GM23338 (cell line): Measurements from ENCODE around the gene EIF3F. TPM values are rescaled to one million over a fixed set of nuclear protein-coding genes. Genes with fewer than 3 reads are reported as not detected.

Source experiments
- ATAC-seq: fragments of 200-7000 bp; cut with Tn5 transposase; 3 replicates; pipeline ENCODE4 v1.9.1; 2020
- DNase-seq: peaks from one replicate; pipeline ENCODE4 v3.0.0-alpha.2; 2015; ENCODE audit warnings: low spot score
- H2AFZ ChIP-seq: fragments of 200-600 bp; sonication (generic); 2 replicates; pipeline ENCODE4 v1.8.0; 2016; ENCODE audit warnings: antibody characterized with exemption, mild to moderate bottlenecking, moderate library complexity
- H3F3A ChIP-seq: fragments of 200-600 bp; sonication (generic); replicated peaks from 2 replicates; pipeline ENCODE4 v1.8.0; 2017; ENCODE audit warnings: antibody characterized with exemption, mixed run types, low read depth
- H3K27ac ChIP-seq: fragments of 200-600 bp; sonication (generic); 2 replicates; pipeline ENCODE4 v1.6.1; 2016; ENCODE audit warnings: low read depth
- H3K27me3 ChIP-seq: fragments of 200-600 bp; sonication (generic); 2 replicates; pipeline ENCODE4 v1.8.0; 2016; ENCODE audit warnings: mild to moderate bottlenecking, mixed run types, moderate library complexity; ENCODE audit not compliant: insufficient read depth
- H3K36me3 ChIP-seq: fragments of 200-600 bp; sonication (generic); 2 replicates; pipeline ENCODE4 v1.8.0; 2016; ENCODE audit warnings: mild to moderate bottlenecking; ENCODE audit not compliant: insufficient read depth
- H3K4me1 ChIP-seq: fragments of 200-600 bp; sonication (generic); 2 replicates; pipeline ENCODE4 v1.8.0; 2016; ENCODE audit warnings: mild to moderate bottlenecking, moderate library complexity; ENCODE audit not compliant: insufficient read depth
- H3K4me2 ChIP-seq: fragments of 200-600 bp; sonication (generic); 2 replicates; pipeline ENCODE4 v1.7.1; 2017; ENCODE audit warnings: mixed run types
- H3K4me3 ChIP-seq: fragments of 200-600 bp; sonication (generic); 2 replicates; pipeline ENCODE4 v1.6.1; 2016; ENCODE audit warnings: mixed run types
- H3K79me2 ChIP-seq: fragments of 200-600 bp; sonication (generic); replicated peaks from 2 replicates; pipeline ENCODE4 v1.8.0; 2017; ENCODE audit warnings: mild to moderate bottlenecking; ENCODE audit not compliant: insufficient read depth
- H3K9me2 ChIP-seq: fragments of 200-600 bp; sonication (generic); 2 replicates; pipeline ENCODE4 v1.8.0; 2017; ENCODE audit not compliant: insufficient read depth
- H4K20me1 ChIP-seq: fragments of 200-600 bp; sonication (generic); replicated peaks from 2 replicates; pipeline ENCODE4 v1.8.0; 2017; ENCODE audit warnings: mild to moderate bottlenecking; ENCODE audit not compliant: insufficient read depth
- H3K27ac Mint-ChIP-seq: 2 replicates; pipeline ENCODE4 v1.8.0; 2020; ENCODE audit warnings: inconsistent platforms, mild to moderate bottlenecking, moderate library complexity, mixed read lengths
- H3K27me3 Mint-ChIP-seq: 3 replicates; pipeline ENCODE4 v1.8.0; 2022; ENCODE audit warnings: low read depth, mild to moderate bottlenecking, moderate library complexity, mixed read lengths, inconsistent platforms; ENCODE audit not compliant: insufficient read depth, poor library complexity
- H3K36me3 Mint-ChIP-seq: 3 replicates; pipeline ENCODE4 v1.8.0; 2021; ENCODE audit warnings: low read depth, mild to moderate bottlenecking, inconsistent platforms, moderate library complexity, mixed read lengths
- H3K4me1 Mint-ChIP-seq: 3 replicates; pipeline ENCODE4 v1.8.0; 2020; ENCODE audit warnings: mild to moderate bottlenecking, inconsistent platforms, mixed read lengths
- H3K4me3 Mint-ChIP-seq: 3 replicates; pipeline ENCODE4 v1.8.0; 2021; ENCODE audit warnings: moderate library complexity, mild to moderate bottlenecking, inconsistent platforms, mixed read lengths
- H3K9me3 Mint-ChIP-seq: 3 replicates; pipeline ENCODE4 v1.8.0; 2020; ENCODE audit warnings: moderate library complexity, mild to moderate bottlenecking, inconsistent platforms, mixed read lengths
- CREB1 ChIP-seq: fragments of 250-450 bp; sonication (Bioruptor Pico); IDR thresholded peaks from 2 replicates; pipeline ENCODE4 v1.5.0; 2020; ENCODE audit warnings: low read depth, mild to moderate bottlenecking, moderate library complexity
- CTCF ChIP-seq, 2 experiments: fragments of 200-600 bp in 1 of 2; sonication (generic) in 1 of 2; conservative IDR thresholded peaks; 2 replicates each; pipeline versions ENCODE4 v1.5.1 to v1.6.1; 2016 to 2017; ENCODE audit warnings: antibody characterized with exemption in 2 of 2, low read depth in 2 of 2, mild to moderate bottlenecking in 2 of 2, moderate library complexity in 1 of 2
- EZH2 ChIP-seq: fragments of 200-600 bp; sonication (generic); IDR thresholded peaks from one replicate; pipeline ENCODE4 v1.8.0; 2017; ENCODE audit warnings: antibody characterized with exemption, mild to moderate bottlenecking, low read depth; ENCODE audit not compliant: unreplicated experiment
- REST ChIP-seq: IDR thresholded peaks from one replicate; pipeline ENCODE4 v1.6.1; 2018; ENCODE audit warnings: antibody characterized with exemption; ENCODE audit not compliant: unreplicated experiment
- STAT1 ChIP-seq: IDR thresholded peaks from one replicate; pipeline ENCODE4 v1.6.1; 2016; ENCODE audit warnings: antibody characterized with exemption; ENCODE audit not compliant: unreplicated experiment
- ZNF114 ChIP-seq: fragments of 250-450 bp; sonication (Bioruptor Pico); IDR thresholded peaks from 2 replicates; pipeline ENCODE4 v1.5.0; 2020; ENCODE audit warnings: mild to moderate bottlenecking, moderate library complexity
- ZNF331 ChIP-seq: fragments of 250-450 bp; sonication (Bioruptor Pico); IDR thresholded peaks from 2 replicates; pipeline ENCODE4 v1.5.0; 2020; ENCODE audit warnings: low read depth, mild to moderate bottlenecking, moderate library complexity
- ZNF462 ChIP-seq: fragments of 250-450 bp; sonication (Bioruptor Pico); IDR thresholded peaks from 2 replicates; pipeline ENCODE4 v1.5.0; 2020; ENCODE audit warnings: mild to moderate bottlenecking, moderate library complexity
- polyA plus RNA-seq: library from polyadenylated mRNA; unstranded; fragments of >200 nt; fragmentation: Nextera tagmentation; extraction: Ambion mirVana; gene quantifications from 2 replicates; pipeline ENCODE4 v1.2.1, GENCODE V29; 2016
- total RNA-seq: library from RNA; depleted of rRNA; stranded (reverse); fragments of >200 nt; shearing (Covaris generic); gene quantifications from 2 replicates; pipeline ENCODE4 v1.2.3, GENCODE V29; 2014

Gene EIF3F
- total and polyA plus RNA-seq, 2 experiments from 2014 or later = 237 to 555 TPM

- no peak for TF ChIP-seq ZNF462 (CRISPR knock-in tag)
- TF ChIP-seq CREB1 (CRISPR knock-in tag) = no peak
- no peak for TF ChIP-seq EZH2
- no peak for TF ChIP-seq ZNF331 (CRISPR knock-in tag)
- TF ChIP-seq CTCF (conservative IDR thresholded peaks at IDR 0.05; ENCODE audit: low read depth in 2 of 2) = no peak
- no peak for TF ChIP-seq ZNF114
These were observed 4.5 kb upstream of the EIF3F start (continued) for GRCh38 chr11:7982582-7983119.

- Mint-ChIP-seq H3K27me3 (no peaks in the 10 kb centered on the region), H3K27ac (no peak overlapping the region), H3K9me3 (no peaks in the 10 kb centered on the region), H3K4me3 (no peak overlapping the region), H3K4me1 (peaks cover 15% of the 10 kb centered on the region), H3K36me3 (peaks cover 7% of the 10 kb centered on the region)
- Histone ChIP-seq H3F3A (peaks cover 4% of the 10 kb centered on the region; the same call in 1 of the 2 replicates), H3K79me2 (peaks cover 18% of the 10 kb centered on the region), H3K9me2 (no peaks in the 10 kb centered on the region), H3K4me1 (peaks cover 7% of the 10 kb centered on the region), H3K36me3 (peaks cover 4% of the 10 kb centered on the region; the same call in 1 of the 2 replicates), H3K4me3 (no peak overlapping the region), H4K20me1 (peaks cover 4% of the 10 kb centered on the region), H3K27ac (no peak overlapping the region), H3K4me2 (no peak overlapping the region), H3K27me3 (no peaks in the 10 kb centered on the region), H2AFZ (no peak overlapping the region)
- ATAC-seq = no peak
- no peak for DNase-seq
- TF ChIP-seq ZNF114 = no peak
- no peak for TF ChIP-seq ZNF331 (CRISPR knock-in tag)
- TF ChIP-seq CREB1 (CRISPR knock-in tag) = no peak
- TF ChIP-seq STAT1 = no peak
- no peak for TF ChIP-seq REST
- no peak for TF ChIP-seq EZH2
These were observed 3.1 kb upstream of the EIF3F start for GRCh38 chr11:7983832-7984590.
